Measurements from ENCODE around the gene SPDYE5.
"Not testable (repeated sequence)": the region's sequence is repeated elsewhere in the genome, so short reads cannot be mapped to it uniquely, and the experiment has no call there.

GRCh38 chr7:75458034-75458433 is 34.1 kb upstream of the SPDYE5 start:
- TF ChIP-seq CTCF (conservative IDR thresholded peaks at IDR 0.05; ENCODE audit: low read depth in 2 of 2); ZNF114 (CRISPR knock-in tag; IDR thresholded peaks at IDR 0.05); CREB1 (CRISPR knock-in tag; IDR thresholded peaks at IDR 0.05; ENCODE audit: low read depth); POLR2AphosphoS5 (IDR thresholded peaks at IDR 0.05; ENCODE audit: low read depth); EZH2 (IDR thresholded peaks at IDR 0.05; ENCODE audit: low read depth, unreplicated experiment); EZH2phosphoT487 (IDR thresholded peaks at IDR 0.05; ENCODE audit: unreplicated experiment); JUNB (IDR thresholded peaks at IDR 0.05; ENCODE audit: unreplicated experiment); ZNF331 (CRISPR knock-in tag; IDR thresholded peaks at IDR 0.05; ENCODE audit: low read depth): not testable (repeated sequence)
- TF ChIP-seq, protein P1, sequence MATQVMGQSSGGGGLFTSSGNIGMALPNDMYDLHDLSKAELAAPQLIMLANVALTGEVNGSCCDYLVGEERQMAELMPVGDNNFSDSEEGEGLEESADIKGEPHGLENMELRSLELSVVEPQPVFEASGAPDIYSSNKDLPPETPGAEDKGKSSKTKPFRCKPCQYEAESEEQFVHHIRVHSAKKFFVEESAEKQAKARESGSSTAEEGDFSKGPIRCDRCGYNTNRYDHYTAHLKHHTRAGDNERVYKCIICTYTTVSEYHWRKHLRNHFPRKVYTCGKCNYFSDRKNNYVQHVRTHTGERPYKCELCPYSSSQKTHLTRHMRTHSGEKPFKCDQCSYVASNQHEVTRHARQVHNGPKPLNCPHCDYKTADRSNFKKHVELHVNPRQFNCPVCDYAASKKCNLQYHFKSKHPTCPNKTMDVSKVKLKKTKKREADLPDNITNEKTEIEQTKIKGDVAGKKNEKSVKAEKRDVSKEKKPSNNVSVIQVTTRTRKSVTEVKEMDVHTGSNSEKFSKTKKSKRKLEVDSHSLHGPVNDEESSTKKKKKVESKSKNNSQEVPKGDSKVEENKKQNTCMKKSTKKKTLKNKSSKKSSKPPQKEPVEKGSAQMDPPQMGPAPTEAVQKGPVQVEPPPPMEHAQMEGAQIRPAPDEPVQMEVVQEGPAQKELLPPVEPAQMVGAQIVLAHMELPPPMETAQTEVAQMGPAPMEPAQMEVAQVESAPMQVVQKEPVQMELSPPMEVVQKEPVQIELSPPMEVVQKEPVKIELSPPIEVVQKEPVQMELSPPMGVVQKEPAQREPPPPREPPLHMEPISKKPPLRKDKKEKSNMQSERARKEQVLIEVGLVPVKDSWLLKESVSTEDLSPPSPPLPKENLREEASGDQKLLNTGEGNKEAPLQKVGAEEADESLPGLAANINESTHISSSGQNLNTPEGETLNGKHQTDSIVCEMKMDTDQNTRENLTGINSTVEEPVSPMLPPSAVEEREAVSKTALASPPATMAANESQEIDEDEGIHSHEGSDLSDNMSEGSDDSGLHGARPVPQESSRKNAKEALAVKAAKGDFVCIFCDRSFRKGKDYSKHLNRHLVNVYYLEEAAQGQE (IDR thresholded peaks at IDR 0.05; ENCODE audit: unreplicated experiment), result not testable (repeated sequence)
- TF ChIP-seq, protein P2, sequence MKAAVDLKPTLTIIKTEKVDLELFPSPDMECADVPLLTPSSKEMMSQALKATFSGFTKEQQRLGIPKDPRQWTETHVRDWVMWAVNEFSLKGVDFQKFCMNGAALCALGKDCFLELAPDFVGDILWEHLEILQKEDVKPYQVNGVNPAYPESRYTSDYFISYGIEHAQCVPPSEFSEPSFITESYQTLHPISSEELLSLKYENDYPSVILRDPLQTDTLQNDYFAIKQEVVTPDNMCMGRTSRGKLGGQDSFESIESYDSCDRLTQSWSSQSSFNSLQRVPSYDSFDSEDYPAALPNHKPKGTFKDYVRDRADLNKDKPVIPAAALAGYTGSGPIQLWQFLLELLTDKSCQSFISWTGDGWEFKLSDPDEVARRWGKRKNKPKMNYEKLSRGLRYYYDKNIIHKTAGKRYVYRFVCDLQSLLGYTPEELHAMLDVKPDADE (IDR thresholded peaks at IDR 0.05), result not testable (repeated sequence)
- TF ChIP-seq, protein P3, sequence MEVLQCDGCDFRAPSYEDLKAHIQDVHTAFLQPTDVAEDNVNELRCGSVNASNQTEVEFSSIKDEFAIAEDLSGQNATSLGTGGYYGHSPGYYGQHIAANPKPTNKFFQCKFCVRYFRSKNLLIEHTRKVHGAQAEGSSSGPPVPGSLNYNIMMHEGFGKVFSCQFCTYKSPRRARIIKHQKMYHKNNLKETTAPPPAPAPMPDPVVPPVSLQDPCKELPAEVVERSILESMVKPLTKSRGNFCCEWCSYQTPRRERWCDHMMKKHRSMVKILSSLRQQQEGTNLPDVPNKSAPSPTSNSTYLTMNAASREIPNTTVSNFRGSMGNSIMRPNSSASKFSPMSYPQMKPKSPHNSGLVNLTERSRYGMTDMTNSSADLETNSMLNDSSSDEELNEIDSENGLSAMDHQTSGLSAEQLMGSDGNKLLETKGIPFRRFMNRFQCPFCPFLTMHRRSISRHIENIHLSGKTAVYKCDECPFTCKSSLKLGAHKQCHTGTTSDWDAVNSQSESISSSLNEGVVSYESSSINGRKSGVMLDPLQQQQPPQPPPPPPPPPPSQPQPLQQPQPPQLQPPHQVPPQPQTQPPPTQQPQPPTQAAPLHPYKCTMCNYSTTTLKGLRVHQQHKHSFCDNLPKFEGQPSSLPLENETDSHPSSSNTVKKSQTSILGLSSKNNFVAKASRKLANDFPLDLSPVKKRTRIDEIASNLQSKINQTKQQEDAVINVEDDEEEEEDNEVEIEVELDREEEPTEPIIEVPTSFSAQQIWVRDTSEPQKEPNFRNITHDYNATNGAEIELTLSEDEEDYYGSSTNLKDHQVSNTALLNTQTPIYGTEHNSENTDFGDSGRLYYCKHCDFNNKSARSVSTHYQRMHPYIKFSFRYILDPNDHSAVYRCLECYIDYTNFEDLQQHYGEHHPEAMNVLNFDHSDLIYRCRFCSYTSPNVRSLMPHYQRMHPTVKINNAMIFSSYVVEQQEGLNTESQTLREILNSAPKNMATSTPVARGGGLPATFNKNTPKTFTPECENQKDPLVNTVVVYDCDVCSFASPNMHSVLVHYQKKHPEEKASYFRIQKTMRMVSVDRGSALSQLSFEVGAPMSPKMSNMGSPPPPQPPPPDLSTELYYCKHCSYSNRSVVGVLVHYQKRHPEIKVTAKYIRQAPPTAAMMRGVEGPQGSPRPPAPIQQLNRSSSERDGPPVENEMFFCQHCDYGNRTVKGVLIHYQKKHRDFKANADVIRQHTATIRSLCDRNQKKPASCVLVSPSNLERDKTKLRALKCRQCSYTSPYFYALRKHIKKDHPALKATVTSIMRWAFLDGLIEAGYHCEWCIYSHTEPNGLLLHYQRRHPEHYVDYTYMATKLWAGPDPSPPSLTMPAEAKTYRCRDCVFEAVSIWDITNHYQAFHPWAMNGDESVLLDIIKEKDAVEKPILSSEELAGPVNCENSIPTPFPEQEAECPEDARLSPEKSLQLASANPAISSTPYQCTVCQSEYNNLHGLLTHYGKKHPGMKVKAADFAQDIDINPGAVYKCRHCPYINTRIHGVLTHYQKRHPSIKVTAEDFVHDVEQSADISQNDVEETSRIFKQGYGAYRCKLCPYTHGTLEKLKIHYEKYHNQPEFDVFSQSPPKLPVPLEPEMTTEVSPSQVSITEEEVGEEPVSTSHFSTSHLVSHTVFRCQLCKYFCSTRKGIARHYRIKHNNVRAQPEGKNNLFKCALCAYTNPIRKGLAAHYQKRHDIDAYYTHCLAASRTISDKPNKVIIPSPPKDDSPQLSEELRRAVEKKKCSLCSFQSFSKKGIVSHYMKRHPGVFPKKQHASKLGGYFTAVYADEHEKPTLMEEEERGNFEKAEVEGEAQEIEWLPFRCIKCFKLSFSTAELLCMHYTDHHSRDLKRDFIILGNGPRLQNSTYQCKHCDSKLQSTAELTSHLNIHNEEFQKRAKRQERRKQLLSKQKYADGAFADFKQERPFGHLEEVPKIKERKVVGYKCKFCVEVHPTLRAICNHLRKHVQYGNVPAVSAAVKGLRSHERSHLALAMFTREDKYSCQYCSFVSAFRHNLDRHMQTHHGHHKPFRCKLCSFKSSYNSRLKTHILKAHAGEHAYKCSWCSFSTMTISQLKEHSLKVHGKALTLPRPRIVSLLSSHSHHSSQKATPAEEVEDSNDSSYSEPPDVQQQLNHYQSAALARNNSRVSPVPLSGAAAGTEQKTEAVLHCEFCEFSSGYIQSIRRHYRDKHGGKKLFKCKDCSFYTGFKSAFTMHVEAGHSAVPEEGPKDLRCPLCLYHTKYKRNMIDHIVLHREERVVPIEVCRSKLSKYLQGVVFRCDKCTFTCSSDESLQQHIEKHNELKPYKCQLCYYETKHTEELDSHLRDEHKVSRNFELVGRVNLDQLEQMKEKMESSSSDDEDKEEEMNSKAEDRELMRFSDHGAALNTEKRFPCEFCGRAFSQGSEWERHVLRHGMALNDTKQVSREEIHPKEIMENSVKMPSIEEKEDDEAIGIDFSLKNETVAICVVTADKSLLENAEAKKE (CRISPR knock-in tag; IDR thresholded peaks at IDR 0.05), result not testable (repeated sequence)
